ENCODE measurements around the gene ARPC1B.
"Not testable (repeated sequence)": the region's sequence is repeated elsewhere in the genome, so short reads cannot be mapped to it uniquely, and the experiment has no call there.

ARPC1B gene

GRCh38 chr7:99369767-99370391, 4.7 kb upstream of the ARPC1B start:
- DNase-seq = peak; percentile 88

- DNase-seq = no peak
Observed at GRCh38 chr7:99371376-99371920, 3.1 kb upstream of the ARPC1B start.

- DNase-seq = no peak
Observed at GRCh38 chr7:99372275-99373090, 2.0 kb upstream of the ARPC1B start.

GRCh38 chr7:99373091-99374066, 1.2 kb upstream of the ARPC1B start:
- no peak for DNase-seq

GRCh38 chr7:99375070-99375807, 709 bp downstream of the ARPC1B start:
- DNase-seq = peak; percentile 64

- peak; percentile 96 for DNase-seq
Observed at GRCh38 chr7:99379043-99379577, 4.6 kb downstream of the ARPC1B start.

GRCh38 chr7:99379693-99380031, 5.1 kb downstream of the ARPC1B start:
- DNase-seq = not testable (repeated sequence)

- DNase-seq = peak; percentile 99
Observed at GRCh38 chr7:99380032-99380822, 5.7 kb downstream of the ARPC1B start.

GRCh38 chr7:99380823-99381663, 6.5 kb downstream of the ARPC1B start:
- DNase-seq = peak; percentile 12

GRCh38 chr7:99381664-99382075, 7.1 kb downstream of the ARPC1B start:
- no peak for DNase-seq

- no peak for DNase-seq
Observed at GRCh38 chr7:99383203-99383602, 8.7 kb downstream of the ARPC1B start.

GRCh38 chr7:99383791-99384370, 9.4 kb downstream of the ARPC1B start:
- no peak for DNase-seq

- no peak for DNase-seq
Observed at GRCh38 chr7:99384523-99384922, 10.0 kb downstream of the ARPC1B start.

GRCh38 chr7:99385564-99385963, 11.0 kb downstream of the ARPC1B start:
- no peak for DNase-seq

- DNase-seq = peak; percentile 56
Observed at GRCh38 chr7:99386584-99387238, 12.2 kb downstream of the ARPC1B start.

GRCh38 chr7:99387239-99387635, 12.7 kb downstream of the ARPC1B start:
- not testable (repeated sequence) for DNase-seq

GRCh38 chr7:99387912-99388311, 13.4 kb downstream of the ARPC1B start:
- DNase-seq = no peak

- no peak for DNase-seq
Observed at GRCh38 chr7:99389772-99390171, 15.2 kb downstream of the ARPC1B start.

- no peak for DNase-seq
Observed at GRCh38 chr7:99390941-99391602, 16.5 kb downstream of the ARPC1B start.

Data from GF-D8 (cell line).